DND-41 (cell line): Measurements from ENCODE around the gene LAGE3.

ENCODE experiments used
- ATAC-seq: fragments of 200-7000 bp; cut with Tn5 transposase; 3 replicates; pipeline ENCODE4 v1.9.1; 2021; ENCODE audit warnings: low read depth; ENCODE audit not compliant: insufficient read depth
- DNase-seq: peaks from one replicate; pipeline ENCODE4 v3.0.0-alpha.2; 2020
- H2AFZ ChIP-seq: 2 replicates; pipeline ENCODE4 v1.6.0; 2012; ENCODE audit warnings: low read depth, low read length
- H3K27ac ChIP-seq: 2 replicates; pipeline ENCODE4 v1.5.1; 2012; ENCODE audit warnings: low read length, inconsistent platforms
- H3K27me3 ChIP-seq: fragments of 200-600 bp; sonication (generic); 2 replicates; pipeline ENCODE4 v1.6.0; 2012; ENCODE audit warnings: low read length, mild to moderate bottlenecking, inconsistent platforms; ENCODE audit not compliant: insufficient read depth, poor library complexity
- H3K36me3 ChIP-seq: 2 replicates; pipeline ENCODE4 v1.5.1; 2012; ENCODE audit warnings: low read length, inconsistent platforms; ENCODE audit not compliant: insufficient read depth
- H3K4me1 ChIP-seq: 2 replicates; pipeline ENCODE4 v1.5.1; 2012; ENCODE audit warnings: mild to moderate bottlenecking, low read length; ENCODE audit not compliant: insufficient read depth
- H3K4me2 ChIP-seq: 2 replicates; pipeline ENCODE4 v1.6.0; 2012; ENCODE audit warnings: mild to moderate bottlenecking, moderate library complexity, low read length, inconsistent platforms; ENCODE audit not compliant: insufficient read depth
- H3K4me3 ChIP-seq, 2 experiments: fragments of 200-600 bp in 1 of 2; shearing (Covaris generic) in 1 of 2; 2 replicates each; pipeline ENCODE4 v1.5.1; 2012 to 2016; ENCODE audit warnings: inconsistent platforms in 2 of 2, low read length in 2 of 2, mild to moderate bottlenecking in 2 of 2, low read depth in 1 of 2, moderate library complexity in 1 of 2
- H3K79me2 ChIP-seq: 2 replicates; pipeline ENCODE4 v1.6.0; 2012; ENCODE audit warnings: low read length, inconsistent platforms; ENCODE audit not compliant: insufficient read depth
- H3K9ac ChIP-seq: 2 replicates; pipeline ENCODE4 v1.6.0; 2012; ENCODE audit warnings: low read depth, mild to moderate bottlenecking, inconsistent platforms, low read length, moderate library complexity
- H3K9me3 ChIP-seq: 2 replicates; pipeline ENCODE4 v1.5.1; 2012; ENCODE audit warnings: low read length, moderate library complexity, mild to moderate bottlenecking, inconsistent platforms; ENCODE audit not compliant: insufficient read depth, severe bottlenecking
- H4K20me1 ChIP-seq: 2 replicates; pipeline ENCODE4 v1.6.0; 2012; ENCODE audit warnings: low read length; ENCODE audit not compliant: insufficient read depth
- EZH2 ChIP-seq: IDR thresholded peaks from 3 replicates; pipeline ENCODE4 v1.6.1; 2012; ENCODE audit warnings: borderline replicate concordance, low read depth, mild to moderate bottlenecking, moderate library complexity, low read length, inconsistent platforms; ENCODE audit not compliant: severe bottlenecking
- TF ChIP-seq, protein P1 (sequence below): IDR thresholded peaks from 2 replicates; pipeline ENCODE4 v1.5.1; 2012; ENCODE audit warnings: borderline replicate concordance, low read length, moderate library complexity, mild to moderate bottlenecking; ENCODE audit not compliant: poor library complexity, severe bottlenecking; ENCODE audit errors: extremely low read depth

The LAGE3 gene

DNA sequence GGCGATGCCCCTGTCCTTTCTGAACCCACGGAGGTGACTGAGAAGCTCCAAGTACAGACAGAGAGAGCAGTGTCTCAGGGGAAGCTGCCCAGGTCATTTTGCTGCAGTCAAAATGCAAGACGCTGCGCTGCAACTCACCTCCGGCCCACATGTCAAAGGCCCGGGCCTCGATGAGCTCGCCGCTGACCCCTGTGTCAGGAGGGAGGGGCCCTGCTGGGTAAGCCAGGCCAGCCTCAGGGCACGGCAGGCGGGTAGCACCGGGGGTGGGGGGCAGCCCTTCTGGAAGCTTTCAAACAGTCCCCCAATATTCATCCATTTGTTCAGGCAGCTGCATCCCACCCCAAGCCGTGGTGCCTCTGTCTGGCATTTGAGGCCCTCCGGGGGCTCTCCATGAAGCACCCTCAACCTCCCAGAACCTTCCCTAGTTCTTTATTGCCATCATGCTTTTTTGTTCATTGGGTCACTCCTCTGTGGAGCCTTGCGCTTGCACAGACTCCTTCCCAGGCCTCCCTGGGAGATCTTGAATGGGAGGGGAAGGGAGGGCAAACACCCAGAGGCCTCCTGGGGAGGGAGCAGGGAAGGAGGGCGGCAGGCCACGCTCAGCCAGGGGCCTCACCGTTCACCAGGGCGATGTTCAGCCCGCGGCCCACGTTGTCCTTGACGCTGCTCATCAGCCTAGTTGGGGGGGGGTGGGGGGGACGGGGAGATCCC, 28.7 kb upstream of the LAGE3 start:
- H3K4me3 ChIP-seq = no peak overlapping the region
- no peak overlapping the region for H3K27ac ChIP-seq
- ATAC-seq = no peak
- H3K4me2 ChIP-seq = no peak overlapping the region
- H3K27me3 ChIP-seq = no peaks in the 10 kb centered on the region
- no peaks in the 10 kb centered on the region for H4K20me1 ChIP-seq
- H3K4me1 ChIP-seq = peaks cover 4% of the 10 kb centered on the region; the same call in 1 of the 2 replicates
- TF ChIP-seq, protein P1, sequence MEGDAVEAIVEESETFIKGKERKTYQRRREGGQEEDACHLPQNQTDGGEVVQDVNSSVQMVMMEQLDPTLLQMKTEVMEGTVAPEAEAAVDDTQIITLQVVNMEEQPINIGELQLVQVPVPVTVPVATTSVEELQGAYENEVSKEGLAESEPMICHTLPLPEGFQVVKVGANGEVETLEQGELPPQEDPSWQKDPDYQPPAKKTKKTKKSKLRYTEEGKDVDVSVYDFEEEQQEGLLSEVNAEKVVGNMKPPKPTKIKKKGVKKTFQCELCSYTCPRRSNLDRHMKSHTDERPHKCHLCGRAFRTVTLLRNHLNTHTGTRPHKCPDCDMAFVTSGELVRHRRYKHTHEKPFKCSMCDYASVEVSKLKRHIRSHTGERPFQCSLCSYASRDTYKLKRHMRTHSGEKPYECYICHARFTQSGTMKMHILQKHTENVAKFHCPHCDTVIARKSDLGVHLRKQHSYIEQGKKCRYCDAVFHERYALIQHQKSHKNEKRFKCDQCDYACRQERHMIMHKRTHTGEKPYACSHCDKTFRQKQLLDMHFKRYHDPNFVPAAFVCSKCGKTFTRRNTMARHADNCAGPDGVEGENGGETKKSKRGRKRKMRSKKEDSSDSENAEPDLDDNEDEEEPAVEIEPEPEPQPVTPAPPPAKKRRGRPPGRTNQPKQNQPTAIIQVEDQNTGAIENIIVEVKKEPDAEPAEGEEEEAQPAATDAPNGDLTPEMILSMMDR = no peak
- TF ChIP-seq EZH2 = no peak
- peaks cover 22% of the 10 kb centered on the region for H3K36me3 ChIP-seq
- H3K9ac ChIP-seq = no peak overlapping the region
- no peaks in the 10 kb centered on the region for H3K9me3 ChIP-seq
- no peak for DNase-seq
- H2AFZ ChIP-seq = no peak overlapping the region
- no peaks in the 10 kb centered on the region for H3K79me2 ChIP-seq

DNA sequence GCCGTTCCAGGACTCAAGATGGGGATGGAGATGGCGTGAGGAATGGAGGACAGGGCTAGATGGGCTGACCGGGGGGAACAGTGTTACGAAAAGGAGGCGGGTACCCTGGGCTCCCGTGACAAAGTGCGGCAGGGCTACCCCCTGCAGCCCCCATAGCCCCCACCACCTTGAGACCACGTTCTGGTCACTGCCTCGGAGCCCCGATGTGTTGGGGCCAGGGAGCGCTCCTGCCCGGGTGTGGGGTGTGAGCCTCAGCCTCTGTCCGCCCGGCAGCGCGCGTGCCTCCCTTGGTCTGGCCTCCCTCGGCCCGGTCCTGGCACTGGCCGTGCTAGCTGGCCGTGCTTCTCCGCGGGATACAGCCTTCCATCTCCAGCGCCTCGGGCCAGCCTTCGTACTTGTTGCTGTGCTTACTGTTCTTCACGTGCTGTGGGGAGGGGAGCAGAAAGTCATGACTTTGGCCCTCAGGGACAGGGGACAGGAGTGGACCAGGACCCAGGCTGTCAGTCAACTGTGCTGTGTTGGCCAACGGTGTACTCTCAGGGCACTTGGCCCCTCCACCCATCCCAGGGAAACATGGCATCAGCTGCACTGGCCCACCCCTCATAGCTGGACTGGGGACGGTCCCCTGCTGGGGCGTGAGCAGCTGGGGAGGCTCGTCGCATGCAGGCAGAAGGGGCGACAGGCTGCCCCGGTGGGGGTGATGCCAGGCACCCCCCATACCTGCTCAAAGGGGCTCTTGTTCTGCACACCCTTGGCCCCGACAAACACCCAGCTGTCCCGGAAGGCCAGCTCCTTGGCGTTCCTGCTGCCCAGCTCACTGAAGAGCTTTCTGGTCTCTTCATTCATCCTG, 27.6 kb upstream of the LAGE3 start:
- H3K4me1 ChIP-seq = peaks cover 2% of the 10 kb centered on the region; the same call in 1 of the 2 replicates
- ATAC-seq (no peak), DNase-seq (no peak)
- H3K4me2 ChIP-seq = no peak overlapping the region
- no peak overlapping the region for H2AFZ ChIP-seq
- no peak overlapping the region for H3K4me3 ChIP-seq
- no peaks in the 10 kb centered on the region for H4K20me1 ChIP-seq
- no peak for TF ChIP-seq EZH2
- TF ChIP-seq, protein P1 = no peak
- H3K79me2 ChIP-seq = no peaks in the 10 kb centered on the region
- H3K36me3 ChIP-seq = peaks cover 22% of the 10 kb centered on the region
- H3K27ac ChIP-seq = no peak overlapping the region
- no peaks in the 10 kb centered on the region for H3K27me3 ChIP-seq
- no peaks in the 10 kb centered on the region for H3K9me3 ChIP-seq
- no peak overlapping the region for H3K9ac ChIP-seq

DNA sequence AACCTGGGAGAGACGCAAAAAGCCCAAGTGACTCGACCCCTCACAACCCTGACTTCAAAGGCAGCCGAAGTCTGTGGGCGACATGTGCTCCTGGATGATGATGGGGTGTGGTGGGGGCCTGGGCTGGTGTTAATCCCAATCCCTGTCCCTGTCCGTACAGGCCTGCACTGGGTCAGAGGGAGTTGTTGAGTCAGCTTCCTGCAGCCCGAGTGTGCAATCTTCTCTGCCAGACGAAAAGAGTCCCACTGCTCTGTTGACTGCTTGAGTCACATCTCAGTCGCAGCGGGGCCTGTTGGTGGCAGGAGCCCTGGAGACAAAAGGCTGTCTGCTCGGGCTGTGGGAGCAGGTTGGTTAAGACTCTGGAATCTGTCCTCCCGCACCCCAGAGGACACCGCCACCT, 26.7 kb upstream of the LAGE3 start:
- Histone ChIP-seq H3K9me3 (no peaks in the 10 kb centered on the region), H3K4me1 (no peaks in the 10 kb centered on the region), H3K4me3 (no peak overlapping the region), H3K27me3 (no peaks in the 10 kb centered on the region), H4K20me1 (no peaks in the 10 kb centered on the region), H3K27ac (no peak overlapping the region), H3K9ac (no peak overlapping the region), H2AFZ (no peak overlapping the region), H3K4me2 (no peak overlapping the region), H3K36me3 (peaks cover 22% of the 10 kb centered on the region), H3K79me2 (no peaks in the 10 kb centered on the region)
- ATAC-seq (no peak), DNase-seq (no peak)
- no peak for TF ChIP-seq EZH2

DNA sequence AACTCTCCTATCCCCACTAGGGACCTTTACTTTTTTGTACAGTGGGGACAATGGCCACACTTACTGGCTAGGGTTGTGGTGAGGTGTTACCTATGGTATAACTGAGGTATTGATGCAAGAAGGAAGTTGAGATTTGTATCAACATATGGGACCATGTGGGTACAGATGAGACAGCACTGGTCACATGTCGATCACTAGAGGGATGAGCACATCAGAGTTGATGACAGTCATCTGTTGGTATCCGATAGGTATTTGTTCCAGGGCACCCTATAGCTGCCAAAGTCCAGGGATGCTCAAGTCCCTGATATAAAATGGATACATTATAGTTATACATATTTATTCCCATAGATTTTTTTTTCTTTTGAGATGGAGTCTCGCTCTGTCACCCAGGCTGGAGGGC, 23.9 kb upstream of the LAGE3 start:
- H3K4me3 ChIP-seq = no peak overlapping the region
- TF ChIP-seq, protein P1 = no peak
- no peak for TF ChIP-seq EZH2
- H3K4me1 ChIP-seq = no peaks in the 10 kb centered on the region
- H3K27me3 ChIP-seq = no peaks in the 10 kb centered on the region
- H3K4me2 ChIP-seq = no peak overlapping the region
- no peaks in the 10 kb centered on the region for H3K9me3 ChIP-seq
- no peak for DNase-seq
- H3K9ac ChIP-seq = no peak overlapping the region
- peaks cover 19% of the 10 kb centered on the region; the same call in 1 of the 2 replicates for H3K36me3 ChIP-seq
- no peaks in the 10 kb centered on the region for H3K79me2 ChIP-seq
- no peak overlapping the region for H2AFZ ChIP-seq
- ATAC-seq = no peak
- H4K20me1 ChIP-seq = no peaks in the 10 kb centered on the region
- H3K27ac ChIP-seq = no peak overlapping the region
